MM.1S (cell line): ENCODE measurements around the gene LIME1.

Source experiments
- DNase-seq: peaks from one replicate; pipeline ENCODE4 v3.0.0-alpha.2; 2015
- H2AFZ ChIP-seq: fragments of 300-600 bp; sonication (generic); 2 replicates; pipeline ENCODE4 v1.6.0; 2016; ENCODE audit warnings: antibody characterized with exemption, low read length
- H3F3A ChIP-seq: fragments of 300-600 bp; sonication (generic); 2 replicates; pipeline ENCODE4 v1.6.1; 2016; ENCODE audit warnings: mild to moderate bottlenecking, antibody characterized with exemption, low read length, moderate library complexity, mixed read lengths; ENCODE audit not compliant: insufficient read depth
- H3K27ac ChIP-seq: fragments of 300-600 bp; sonication (generic); 2 replicates; pipeline ENCODE4 v1.5.1; 2016; ENCODE audit warnings: mild to moderate bottlenecking, low read length
- H3K27me3 ChIP-seq: fragments of 300-600 bp; sonication (generic); replicated peaks from 2 replicates; pipeline ENCODE4 v1.6.0; 2016; ENCODE audit warnings: low read length; ENCODE audit not compliant: insufficient read depth
- H3K36me3 ChIP-seq: fragments of 300-600 bp; sonication (generic); replicated peaks from 2 replicates; pipeline ENCODE4 v1.6.1; 2016; ENCODE audit warnings: mild to moderate bottlenecking, low read length, mixed read lengths; ENCODE audit not compliant: insufficient read depth
- H3K4me1 ChIP-seq: fragments of 300-600 bp; sonication (generic); 2 replicates; pipeline ENCODE4 v1.6.1; 2016; ENCODE audit warnings: low read length, mixed read lengths
- H3K4me2 ChIP-seq: fragments of 300-600 bp; sonication (generic); 2 replicates; pipeline ENCODE4 v1.6.0; 2016; ENCODE audit warnings: low read depth, low read length
- H3K4me3 ChIP-seq: fragments of 300-600 bp; sonication (generic); 2 replicates; pipeline ENCODE4 v1.5.1; 2016; ENCODE audit warnings: low read length, mixed read lengths
- H3K79me2 ChIP-seq: fragments of 300-600 bp; sonication (generic); 2 replicates; pipeline ENCODE4 v1.6.1; 2016; ENCODE audit warnings: mixed run types, low read length, mixed read lengths
- H3K9ac ChIP-seq: fragments of 300-600 bp; sonication (generic); 2 replicates; pipeline ENCODE4 v1.6.1; 2016; ENCODE audit warnings: low read length, mixed read lengths
- H3K9me2 ChIP-seq: fragments of 300-600 bp; sonication (generic); replicated peaks from 2 replicates; pipeline ENCODE4 v1.6.1; 2016; ENCODE audit warnings: mild to moderate bottlenecking, low read length, mixed read lengths; ENCODE audit not compliant: insufficient read depth
- H3K9me3 ChIP-seq: fragments of 300-600 bp; sonication (generic); replicated peaks from 2 replicates; pipeline ENCODE4 v1.6.1; 2016; ENCODE audit warnings: mild to moderate bottlenecking, low read length, mixed read lengths; ENCODE audit not compliant: insufficient read depth
- H4K20me1 ChIP-seq: fragments of 300-600 bp; sonication (generic); 2 replicates; pipeline ENCODE4 v1.6.1; 2016; ENCODE audit warnings: mild to moderate bottlenecking, low read length, moderate library complexity, mixed read lengths; ENCODE audit not compliant: insufficient read depth
- CTCF ChIP-seq: fragments of 300-600 bp; sonication (generic); IDR thresholded peaks from 2 replicates; pipeline ENCODE4 v1.5.1; 2016; ENCODE audit warnings: antibody characterized with exemption, low read length, mixed read lengths
- EZH2 ChIP-seq: fragments of 300-600 bp; sonication (generic); optimal IDR thresholded peaks from 2 replicates; pipeline ENCODE3; 2017; ENCODE audit warnings: low read depth, mild to moderate bottlenecking, antibody characterized with exemption, low read length, mixed read lengths
- EZH2phosphoT487 ChIP-seq: fragments of 300-600 bp; sonication (generic); IDR thresholded peaks from 2 replicates; pipeline ENCODE4 v1.6.1; 2018; ENCODE audit warnings: antibody characterized with exemption, low read length

Gene LIME1

GRCh38 chr20:63751471-63752271, 15.2 kb downstream of the LIME1 start:
- Histone ChIP-seq H3K4me1 (no peaks in the 10 kb centered on the region), H3K9me2 (no peaks in the 10 kb centered on the region), H3K79me2 (no peaks in the 10 kb centered on the region), H3K4me3 (no peak overlapping the region), H3K27me3 (peaks cover 55% of the 10 kb centered on the region), H3K27ac (no peak overlapping the region), H3K36me3 (no peaks in the 10 kb centered on the region), H3K9ac (no peak overlapping the region), H3K9me3 (no peaks in the 10 kb centered on the region), H4K20me1 (no peaks in the 10 kb centered on the region), H2AFZ (no peak overlapping the region), H3F3A (no peaks in the 10 kb centered on the region), H3K4me2 (no peak overlapping the region)
- TF ChIP-seq EZH2 (no peak), CTCF (no peak), EZH2phosphoT487 (no peak)
- DNase-seq, result no peak

- no peaks in the 10 kb centered on the region for H3K4me1 ChIP-seq
- H3K9ac ChIP-seq, result no peak overlapping the region
- H3K9me3 ChIP-seq, result no peaks in the 10 kb centered on the region
- H3K4me3 ChIP-seq, result no peak overlapping the region
- TF ChIP-seq EZH2 (no peak), CTCF (no peak), EZH2phosphoT487 (no peak)
- H3K36me3 ChIP-seq, result no peaks in the 10 kb centered on the region
- H2AFZ ChIP-seq, result no peak overlapping the region
- no peak overlapping the region for H3K27ac ChIP-seq
- H3K79me2 ChIP-seq, result no peaks in the 10 kb centered on the region
- H3F3A ChIP-seq, result no peaks in the 10 kb centered on the region
- peaks cover 64% of the 10 kb centered on the region for H3K27me3 ChIP-seq
- H3K9me2 ChIP-seq, result no peaks in the 10 kb centered on the region
- no peak overlapping the region for H3K4me2 ChIP-seq
- no peaks in the 10 kb centered on the region for H4K20me1 ChIP-seq
- DNase-seq, result no peak
Observed at GRCh38 chr20:63752411-63753101, 16.1 kb downstream of the LIME1 start.

GRCh38 chr20:63753381-63753780, 16.9 kb downstream of the LIME1 start:
- no peak for DNase-seq
- Histone ChIP-seq H3K4me2 (no peak overlapping the region), H3K9me2 (no peaks in the 10 kb centered on the region), H3K27ac (no peak overlapping the region), H4K20me1 (no peaks in the 10 kb centered on the region), H3K4me3 (no peak overlapping the region), H2AFZ (no peak overlapping the region), H3K9me3 (no peaks in the 10 kb centered on the region), H3F3A (no peaks in the 10 kb centered on the region), H3K27me3 (peaks cover 72% of the 10 kb centered on the region), H3K79me2 (no peaks in the 10 kb centered on the region), H3K4me1 (no peaks in the 10 kb centered on the region), H3K36me3 (no peaks in the 10 kb centered on the region), H3K9ac (no peak overlapping the region)
- TF ChIP-seq EZH2phosphoT487 (no peak), CTCF (no peak), EZH2 (no peak)
